ENCODE data around the gene OR52N4.
"Not testable (repeated sequence)": the region's sequence is repeated elsewhere in the genome, so short reads cannot be mapped to it uniquely, and the experiment has no call there.

Gene OR52N4

GRCh38 chr11:5753943-5754342, at the start of gene OR52N4:
TSS of gene OR52N4 (plus strand) at chr11:5754243. CDS start at chr11:5754741, 498 bp downstream.
- no peak for DNase-seq (ENCODE audit: low read depth in 2 of 2)

DNA sequence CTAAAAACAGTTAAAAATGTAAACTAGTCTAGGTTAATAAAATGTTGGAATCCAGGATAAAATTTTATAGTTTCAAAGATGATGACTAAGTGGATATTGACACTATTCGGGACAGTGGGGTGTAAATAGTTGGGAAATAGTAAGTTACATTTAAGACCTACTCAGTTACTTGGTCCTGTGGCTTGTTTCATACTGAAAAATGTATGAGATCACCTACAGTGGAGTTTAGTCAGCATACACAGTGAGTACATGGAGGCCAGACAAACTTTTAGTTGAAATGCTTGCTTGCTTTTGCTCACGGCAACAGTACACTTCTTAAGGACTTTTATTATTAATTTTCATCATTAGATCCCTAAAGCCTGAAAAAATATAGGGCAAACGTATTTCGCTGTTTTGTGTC, 48.4 kb upstream of the OR52N4 start:
- DNase-seq (ENCODE audit: low read depth in 2 of 2) = no peak

- DNase-seq (ENCODE audit: low read depth in 2 of 2) = no peak
Measured at GRCh38 chr11:5712507-5712906, 41.5 kb upstream of the OR52N4 start.

- DNase-seq (ENCODE audit: low read depth in 2 of 2) = no peak
Measured at GRCh38 chr11:5713695-5714094, 40.3 kb upstream of the OR52N4 start.

DNA sequence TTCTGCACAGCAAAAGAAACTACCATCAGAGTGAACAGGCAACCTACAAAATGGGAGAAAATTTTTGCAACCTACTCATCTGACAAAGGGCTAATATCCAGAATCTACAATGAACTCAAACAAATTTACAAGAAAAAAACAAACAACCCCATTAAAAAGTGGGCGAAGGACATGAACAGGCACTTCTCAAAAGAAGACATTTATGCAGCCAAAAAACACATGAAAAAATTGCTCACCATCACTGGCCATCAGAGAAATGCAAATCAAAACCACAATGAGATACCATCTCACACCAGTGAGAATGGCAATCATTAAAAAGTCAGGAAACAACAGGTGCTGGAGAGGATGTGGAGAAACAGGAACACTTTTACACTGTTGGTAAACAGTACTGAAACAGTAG, 37.5 kb upstream of the OR52N4 start:
- not testable (repeated sequence) for DNase-seq (ENCODE audit: low read depth in 2 of 2)

GRCh38 chr11:5719703-5720495, 34.1 kb upstream of the OR52N4 start:
- no peak for DNase-seq (ENCODE audit: low read depth in 2 of 2)

DNA sequence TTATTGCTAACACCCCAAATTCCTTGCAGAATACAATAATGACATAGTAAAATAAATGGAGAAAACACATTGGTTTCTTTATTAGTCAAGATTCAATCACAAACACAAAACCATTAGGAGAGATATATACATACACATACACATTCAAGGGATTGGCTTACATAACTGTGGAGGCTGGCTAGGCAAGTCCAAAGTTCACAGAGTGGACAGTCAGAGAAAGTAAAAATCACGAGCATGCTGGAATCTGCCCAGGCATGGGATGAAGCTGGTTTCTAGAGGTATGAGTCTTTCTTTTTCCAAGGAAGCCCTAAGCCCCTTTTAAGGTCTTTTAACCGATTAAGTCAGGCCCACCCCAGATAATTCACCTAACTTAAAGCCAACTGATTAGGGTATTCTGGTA, 31.4 kb upstream of the OR52N4 start:
- no peak for DNase-seq (ENCODE audit: low read depth in 2 of 2)

- no peak for DNase-seq (ENCODE audit: low read depth in 2 of 2)
Measured at GRCh38 chr11:5726351-5726750, 27.7 kb upstream of the OR52N4 start.

DNA sequence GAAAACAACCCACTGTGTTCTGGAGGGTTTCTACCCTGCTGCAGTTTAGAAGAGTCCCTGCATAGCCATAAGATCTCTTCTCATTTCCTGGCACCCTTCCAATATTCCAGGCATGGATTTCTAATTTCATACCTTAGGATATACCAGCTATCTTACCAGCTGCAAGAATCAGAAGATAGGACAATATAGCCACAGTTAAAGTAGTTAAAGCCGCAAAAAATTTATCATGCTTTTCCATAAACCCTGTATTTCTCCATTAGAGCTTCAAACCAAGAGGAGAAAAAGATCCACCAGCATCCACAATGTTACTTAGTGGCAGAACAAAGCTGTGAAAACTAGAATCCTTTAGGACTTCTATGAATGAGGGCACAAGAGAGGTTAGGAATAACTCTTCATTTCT, 26.4 kb upstream of the OR52N4 start:
- no peak for DNase-seq (ENCODE audit: low read depth in 2 of 2)

- no peak for DNase-seq (ENCODE audit: low read depth in 2 of 2)
Measured at GRCh38 chr11:5736396-5736795, 17.6 kb upstream of the OR52N4 start, which contains the start of gene OR56B1. TSS of gene OR56B1 (plus strand) at chr11:5736448. CDS start at chr11:5736517, 69 bp downstream.

DNA sequence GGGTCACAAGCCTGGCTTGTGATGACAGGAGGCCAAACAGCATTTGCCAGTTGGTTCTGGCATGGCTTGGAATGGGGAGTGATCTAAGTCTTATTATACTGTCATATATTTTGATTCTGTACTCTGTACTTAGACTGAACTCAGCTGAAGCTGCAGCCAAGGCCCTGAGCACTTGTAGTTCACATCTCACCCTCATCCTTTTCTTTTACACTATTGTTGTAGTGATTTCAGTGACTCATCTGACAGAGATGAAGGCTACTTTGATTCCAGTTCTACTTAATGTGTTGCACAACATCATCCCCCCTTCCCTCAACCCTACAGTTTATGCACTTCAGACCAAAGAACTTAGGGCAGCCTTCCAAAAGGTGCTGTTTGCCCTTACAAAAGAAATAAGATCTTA, 17.0 kb upstream of the OR52N4 start:
- no peak for DNase-seq (ENCODE audit: low read depth in 2 of 2)

DNA sequence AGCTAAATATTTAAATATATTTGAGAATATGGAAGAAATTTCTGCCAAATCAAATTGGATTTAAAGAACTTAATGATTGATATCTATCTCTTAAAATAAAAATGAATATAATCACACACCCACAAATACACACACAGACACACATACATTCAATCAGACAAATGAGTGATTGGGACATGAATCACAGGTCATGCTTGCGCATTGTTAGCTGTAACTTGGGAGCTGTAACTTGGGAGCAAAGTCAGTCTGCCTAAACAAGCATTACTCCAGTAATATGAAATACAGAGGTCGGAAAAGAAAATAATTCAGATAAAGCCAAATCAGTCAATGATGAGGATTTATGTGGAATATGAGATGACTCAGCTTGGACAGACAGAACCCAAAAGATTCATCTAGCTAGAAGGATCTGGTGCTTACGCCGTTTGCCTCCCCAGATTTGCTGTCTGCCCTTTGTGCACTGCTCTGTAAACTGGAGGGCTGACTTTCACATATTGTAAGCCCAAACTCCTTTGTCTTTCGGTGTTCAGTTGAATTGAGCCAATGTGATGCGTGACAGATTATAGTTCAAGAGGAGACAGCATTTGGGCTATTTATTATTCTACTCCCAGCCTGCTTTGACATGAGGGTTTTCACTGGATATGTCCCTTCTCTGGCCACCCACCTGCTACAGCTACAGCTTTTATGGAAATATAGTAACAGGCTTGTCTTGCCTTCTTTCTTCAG, 16.2 kb upstream of the OR52N4 start:
- no peak for DNase-seq (ENCODE audit: low read depth in 2 of 2)

DNA sequence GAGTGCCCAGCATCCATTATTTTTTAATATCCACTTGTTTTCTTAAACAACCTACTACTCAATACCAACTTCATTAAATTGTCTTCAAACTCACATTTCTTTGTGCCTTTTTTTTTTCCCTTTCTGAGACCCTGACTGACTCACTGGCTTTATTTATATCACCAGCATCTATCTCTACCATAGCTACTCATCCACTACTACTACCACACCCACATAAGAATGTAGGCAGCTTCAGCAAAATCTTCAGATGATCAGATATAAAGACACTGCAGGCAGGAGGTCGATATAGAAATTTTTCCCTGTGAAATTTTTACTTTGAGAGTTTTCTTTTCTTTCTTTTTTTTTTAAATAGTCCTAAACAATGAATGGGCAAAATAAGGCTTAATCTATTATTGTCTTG, 15.6 kb upstream of the OR52N4 start:
- no peak for DNase-seq (ENCODE audit: low read depth in 2 of 2)

DNA sequence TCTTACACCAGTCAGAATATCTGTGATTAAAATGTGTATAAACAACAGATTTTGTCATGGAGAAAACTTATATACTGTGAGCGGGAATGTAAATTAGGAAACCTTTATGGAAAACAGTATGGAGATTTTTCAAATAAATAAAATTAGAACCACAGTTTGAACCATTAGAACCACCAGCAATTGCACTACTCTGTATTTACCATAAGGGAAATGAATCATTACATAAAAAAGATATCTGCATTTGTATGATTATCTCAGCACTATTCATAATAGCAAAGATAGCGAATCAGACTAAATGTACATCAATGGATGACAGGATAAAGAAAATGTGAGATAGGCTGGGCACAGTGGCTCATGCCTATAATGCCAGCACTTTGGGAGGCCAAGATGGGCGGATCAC, 7.4 kb upstream of the OR52N4 start:
- no peak for DNase-seq (ENCODE audit: low read depth in 2 of 2)

DNA sequence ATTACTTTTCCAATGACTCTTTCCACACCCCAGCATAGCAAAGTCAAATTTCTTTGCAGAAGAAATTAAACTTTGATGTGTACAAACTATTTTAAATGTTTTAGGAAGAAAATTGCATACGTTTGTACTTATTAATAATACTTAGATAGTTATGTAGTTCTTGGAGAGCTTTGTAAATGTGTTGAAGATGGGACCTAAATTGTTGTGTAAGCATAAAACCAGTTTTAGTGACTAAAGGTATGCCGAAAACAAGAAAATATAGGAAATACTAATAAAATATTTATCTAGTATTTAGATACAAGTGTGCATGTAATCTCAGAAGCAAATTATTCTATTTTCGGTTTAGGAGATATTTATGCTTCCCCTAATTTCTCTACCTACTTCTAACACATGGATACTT, 4.2 kb upstream of the OR52N4 start:
- DNase-seq (ENCODE audit: low read depth in 2 of 2) = no peak

DNA sequence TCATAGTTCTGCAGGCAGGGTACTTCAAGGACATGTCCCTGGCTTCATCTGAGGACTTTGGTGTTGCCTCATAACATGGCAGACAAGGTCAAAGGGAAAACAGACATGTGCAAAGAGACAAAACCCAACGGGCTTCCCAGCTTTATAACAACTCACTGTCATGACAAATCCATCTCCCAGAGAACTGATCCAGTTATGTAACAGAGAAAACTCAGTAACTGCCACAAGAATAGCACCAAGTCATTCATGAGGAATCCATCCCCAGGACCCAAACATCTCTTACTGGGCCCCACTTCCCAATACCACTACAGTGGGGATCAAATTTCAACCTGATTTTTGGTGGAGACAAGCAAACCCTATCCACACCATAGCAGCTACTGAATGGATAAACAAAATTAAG, 13.0 kb downstream of the OR52N4 start:
- no peak for DNase-seq (ENCODE audit: low read depth in 2 of 2)

- DNase-seq (ENCODE audit: low read depth in 2 of 2) = no peak
Measured at GRCh38 chr11:5783255-5783654, 29.2 kb downstream of the OR52N4 start, which contains the start of gene OR52N5. TSS of gene OR52N5 (minus strand) at chr11:5783355. CDS start at chr11:5778634, 4,721 bp downstream.

- no peak for DNase-seq (ENCODE audit: low read depth in 2 of 2)
Measured at GRCh38 chr11:5791165-5791564, 37.1 kb downstream of the OR52N4 start, which contains the start of gene OR52N1. TSS of gene OR52N1 (minus strand) at chr11:5791265. CDS start at chr11:5788816, 2,449 bp downstream.

- DNase-seq (ENCODE audit: low read depth in 2 of 2) = no peak
Measured at GRCh38 chr11:5796541-5796940, 42.5 kb downstream of the OR52N4 start.

DNA sequence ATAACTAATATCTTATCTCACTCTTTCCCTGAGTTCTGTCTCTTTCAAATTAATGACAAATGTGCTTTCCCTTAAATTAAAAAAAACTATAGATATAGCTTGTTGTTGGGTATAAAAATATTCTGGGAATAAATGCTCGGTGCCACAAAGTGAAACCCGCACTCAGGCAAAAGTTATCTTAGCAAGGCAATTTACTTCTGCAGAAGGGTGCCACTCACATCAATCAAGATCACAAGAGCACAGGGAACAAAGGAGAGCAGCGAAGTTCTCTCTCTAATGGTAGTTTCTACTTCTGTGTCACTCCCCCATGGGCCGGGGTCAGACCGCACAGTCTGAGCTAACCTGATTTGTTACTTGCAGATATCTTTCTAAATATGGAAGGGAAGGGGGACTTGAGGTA, 49.9 kb downstream of the OR52N4 start:
- DNase-seq (ENCODE audit: low read depth in 2 of 2) = no peak

Data from stimulated activated CD8-positive, alpha-beta memory T cell treated with anti-CD3 and anti-CD28 coated beads, Interleukin-15, amount 100 ng/mL, for 48 hours (primary cell).